ENCODE measurements around the gene HES3. TPM values are rescaled to one million over a fixed set of nuclear protein-coding genes. Genes with fewer than 3 reads are reported as not detected.

The HES3 gene
- total RNA-seq, 1 donor from 2014 or later = not detected

GRCh38 chr1:6200188-6200809 is 43.7 kb upstream of the HES3 start:
- no peak for DNase-seq (ENCODE audit: low spot score in 2 of 2, unreplicated experiment in 2 of 2)
- Mint-ChIP-seq H3K4me3 (peak overlapping the region; percentile 83), H3K27ac (peak overlapping the region; percentile 90), H3K36me3 (peaks cover 12% of the 10 kb centered on the region), H3K4me1 (peaks cover 34% of the 10 kb centered on the region), H3K9me3 (no peaks in the 10 kb centered on the region), H3K27me3 (ENCODE audit: low read depth) (no peaks in the 10 kb centered on the region)
- TF ChIP-seq, protein P1, sequence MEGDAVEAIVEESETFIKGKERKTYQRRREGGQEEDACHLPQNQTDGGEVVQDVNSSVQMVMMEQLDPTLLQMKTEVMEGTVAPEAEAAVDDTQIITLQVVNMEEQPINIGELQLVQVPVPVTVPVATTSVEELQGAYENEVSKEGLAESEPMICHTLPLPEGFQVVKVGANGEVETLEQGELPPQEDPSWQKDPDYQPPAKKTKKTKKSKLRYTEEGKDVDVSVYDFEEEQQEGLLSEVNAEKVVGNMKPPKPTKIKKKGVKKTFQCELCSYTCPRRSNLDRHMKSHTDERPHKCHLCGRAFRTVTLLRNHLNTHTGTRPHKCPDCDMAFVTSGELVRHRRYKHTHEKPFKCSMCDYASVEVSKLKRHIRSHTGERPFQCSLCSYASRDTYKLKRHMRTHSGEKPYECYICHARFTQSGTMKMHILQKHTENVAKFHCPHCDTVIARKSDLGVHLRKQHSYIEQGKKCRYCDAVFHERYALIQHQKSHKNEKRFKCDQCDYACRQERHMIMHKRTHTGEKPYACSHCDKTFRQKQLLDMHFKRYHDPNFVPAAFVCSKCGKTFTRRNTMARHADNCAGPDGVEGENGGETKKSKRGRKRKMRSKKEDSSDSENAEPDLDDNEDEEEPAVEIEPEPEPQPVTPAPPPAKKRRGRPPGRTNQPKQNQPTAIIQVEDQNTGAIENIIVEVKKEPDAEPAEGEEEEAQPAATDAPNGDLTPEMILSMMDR (IDR thresholded peaks at IDR 0.05; ENCODE audit: unreplicated experiment) = no peak

DNA sequence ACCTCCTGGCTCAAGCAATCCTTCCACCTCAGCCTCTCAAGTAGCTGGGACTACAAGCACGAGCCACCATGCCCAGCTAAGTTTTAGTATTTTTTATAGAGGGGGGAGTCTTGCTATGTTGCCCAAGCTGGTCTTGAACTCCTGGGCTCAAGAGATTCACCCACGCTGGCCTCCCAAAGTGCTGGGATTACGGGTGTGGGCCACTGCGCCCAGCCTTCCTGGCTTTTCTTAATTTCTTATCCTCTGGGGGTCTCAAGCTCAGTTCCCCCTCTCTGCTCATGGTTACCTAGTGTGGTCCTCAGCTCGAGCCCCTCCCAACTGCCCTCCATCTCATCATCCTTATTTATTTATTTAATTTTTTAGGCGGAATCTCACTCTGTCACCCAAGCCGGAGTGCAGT is 41.7 kb upstream of the HES3 start:
- Mint-ChIP-seq H3K4me1 (peaks cover 37% of the 10 kb centered on the region), H3K9me3 (no peaks in the 10 kb centered on the region), H3K27ac (no peak overlapping the region), H3K36me3 (peaks cover 4% of the 10 kb centered on the region), H3K4me3 (no peak overlapping the region), H3K27me3 (ENCODE audit: low read depth) (no peaks in the 10 kb centered on the region)
- DNase-seq (ENCODE audit: low spot score in 2 of 2, unreplicated experiment in 2 of 2) = no peak
- TF ChIP-seq, protein P1 (IDR thresholded peaks at IDR 0.05; ENCODE audit: unreplicated experiment) = no peak

DNA sequence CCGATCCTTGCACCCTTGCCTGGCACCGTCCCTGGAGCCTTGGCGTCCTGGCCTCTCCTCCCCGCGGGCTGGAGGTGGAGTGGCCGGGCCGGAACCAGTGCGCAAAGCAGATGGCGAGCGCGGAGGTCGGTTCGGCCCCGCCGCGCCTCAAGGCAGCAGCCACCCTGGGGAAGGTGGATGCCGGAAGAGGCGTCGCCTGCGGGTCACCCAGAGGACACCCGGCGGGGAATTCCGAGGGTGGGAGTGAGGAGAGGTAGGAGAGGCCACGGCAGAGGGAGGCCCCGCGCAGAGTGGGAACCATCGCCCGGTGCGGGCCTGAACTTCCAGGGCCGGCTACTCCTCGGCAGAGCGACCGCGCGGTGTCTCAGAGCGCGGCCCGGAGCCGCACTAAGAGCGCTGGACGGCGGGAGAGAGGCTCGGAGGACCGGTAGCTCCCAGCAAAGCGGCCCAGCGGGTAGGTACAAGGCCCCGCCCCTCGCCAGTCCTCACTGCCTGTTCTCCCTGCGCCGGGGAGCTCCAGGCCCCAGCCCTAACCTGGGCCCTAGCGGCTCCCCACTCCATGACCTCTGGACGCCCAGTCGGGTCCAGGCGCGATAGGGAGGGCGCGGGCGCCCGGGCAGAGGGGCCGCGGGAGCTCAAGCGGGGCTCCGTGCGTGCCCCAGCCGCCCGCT is 38.0 kb upstream of the HES3 start, which contains the start of gene RNF207:
Gene RNF207 (plus strand): TSS at position 271 of the 671 bp plus-strand sequence. CDS start 417 bp downstream, outside the sequence.
- TF ChIP-seq, protein P1 (IDR thresholded peaks at IDR 0.05; ENCODE audit: unreplicated experiment) = no peak
- H3K27ac Mint-ChIP-seq = peak within 1 kb of the TSS; percentile 97
- H3K4me1 Mint-ChIP-seq = peaks cover 28% of the 10 kb centered on the region
- H3K4me3 Mint-ChIP-seq = peak within 1 kb of the TSS; percentile 82
- peak; percentile 82 to 89 for DNase-seq (ENCODE audit: low spot score in 2 of 2, unreplicated experiment in 2 of 2)
- no peaks in the 10 kb centered on the region for H3K9me3 Mint-ChIP-seq
- H3K36me3 Mint-ChIP-seq = peaks cover 4% of the 10 kb centered on the region
- no peaks in the 10 kb centered on the region for H3K27me3 Mint-ChIP-seq (ENCODE audit: low read depth)

GRCh38 chr1:6206520-6206855 is 37.5 kb upstream of the HES3 start:
- peaks cover 28% of the 10 kb centered on the region for H3K4me1 Mint-ChIP-seq
- no peaks in the 10 kb centered on the region for H3K9me3 Mint-ChIP-seq
- peak overlapping the region; percentile 79 for H3K27ac Mint-ChIP-seq
- no peaks in the 10 kb centered on the region for H3K27me3 Mint-ChIP-seq (ENCODE audit: low read depth)
- no peak for DNase-seq (ENCODE audit: low spot score in 2 of 2, unreplicated experiment in 2 of 2)
- peak overlapping the region; percentile 82 for H3K4me3 Mint-ChIP-seq
- TF ChIP-seq, protein P1 (IDR thresholded peaks at IDR 0.05; ENCODE audit: unreplicated experiment) = no peak
- H3K36me3 Mint-ChIP-seq = peaks cover 4% of the 10 kb centered on the region

DNA sequence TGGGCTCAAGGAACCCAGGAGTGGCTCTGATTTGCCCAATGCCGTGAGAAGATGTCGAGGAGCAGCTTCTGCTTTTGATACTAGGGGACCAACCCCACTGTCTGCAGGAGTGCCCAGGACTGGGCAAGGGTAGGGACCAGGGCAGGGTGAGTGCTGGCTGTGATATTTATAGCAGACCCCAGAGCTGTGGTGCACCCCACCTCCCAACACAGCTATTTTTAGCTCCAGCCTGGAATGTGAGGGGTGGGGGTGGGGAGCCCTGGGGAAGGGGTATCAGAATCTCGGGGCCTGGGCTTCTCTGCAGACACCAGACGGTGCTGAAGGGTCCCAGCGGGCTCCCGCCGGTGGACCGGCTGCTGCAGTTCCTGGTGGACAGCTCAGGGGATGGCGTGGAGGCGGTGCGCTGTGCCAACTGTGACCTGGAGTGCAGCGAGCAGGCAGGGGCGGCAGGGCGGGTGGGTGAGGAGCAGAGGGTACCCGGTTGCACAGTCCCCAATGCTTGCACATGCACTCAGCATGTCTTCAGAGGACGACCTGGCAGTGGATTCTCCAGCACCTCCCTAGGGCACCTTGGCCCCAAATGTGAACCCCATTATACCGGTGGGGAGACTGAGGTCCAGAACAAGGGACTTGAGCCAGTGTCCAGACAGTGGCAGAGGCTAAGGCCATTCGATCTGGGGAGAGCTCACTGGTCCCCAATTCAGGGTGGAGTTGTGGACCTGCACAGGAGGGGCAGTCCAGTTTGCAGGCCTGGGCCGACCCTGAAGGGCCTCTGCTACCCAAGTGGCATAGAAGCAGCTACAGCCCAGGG is 36.7 kb upstream of the HES3 start:
- TF ChIP-seq, protein P1 (IDR thresholded peaks at IDR 0.05; ENCODE audit: unreplicated experiment) = no peak
- peaks cover 9% of the 10 kb centered on the region for H3K36me3 Mint-ChIP-seq
- no peaks in the 10 kb centered on the region for H3K27me3 Mint-ChIP-seq (ENCODE audit: low read depth)
- no peak for DNase-seq (ENCODE audit: low spot score in 2 of 2, unreplicated experiment in 2 of 2)
- H3K9me3 Mint-ChIP-seq = no peaks in the 10 kb centered on the region
- H3K27ac Mint-ChIP-seq = peak overlapping the region; percentile 79
- H3K4me3 Mint-ChIP-seq = peak overlapping the region; percentile 82
- H3K4me1 Mint-ChIP-seq = peaks cover 26% of the 10 kb centered on the region

Measured in mesothelial cell of epicardium (in vitro differentiated cells).